HUDEP-2 (cell line): ENCODE measurements around the gene CPOX.

Source experiments
- DNase-seq, 76 experiments: peaks; one replicate each; lab custom pipeline; 2025; ENCODE audit not compliant: unreplicated experiment in 76 of 76; lab: John Stamatoyannopoulos, UW

The CPOX gene

DNA sequence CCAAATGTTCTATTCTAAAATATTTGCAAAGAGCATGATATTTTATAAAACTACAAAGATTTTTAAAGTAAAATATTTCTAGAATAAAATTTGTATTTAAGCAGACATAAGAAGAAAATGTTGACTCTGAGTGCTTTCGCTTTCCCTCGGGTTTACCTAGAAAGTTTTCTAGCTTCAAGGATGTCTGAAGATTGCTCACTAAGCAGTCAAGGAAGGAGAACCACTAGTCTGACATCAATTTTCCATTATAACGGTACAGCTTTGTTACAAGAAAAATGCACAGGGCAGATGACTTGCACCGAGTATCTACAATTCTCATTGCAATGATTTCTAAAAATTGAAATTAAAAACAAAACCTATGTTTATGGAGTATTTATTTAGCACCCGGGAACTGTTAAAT is 47.5 kb downstream of the CPOX start:
- no peak for DNase-seq

DNA sequence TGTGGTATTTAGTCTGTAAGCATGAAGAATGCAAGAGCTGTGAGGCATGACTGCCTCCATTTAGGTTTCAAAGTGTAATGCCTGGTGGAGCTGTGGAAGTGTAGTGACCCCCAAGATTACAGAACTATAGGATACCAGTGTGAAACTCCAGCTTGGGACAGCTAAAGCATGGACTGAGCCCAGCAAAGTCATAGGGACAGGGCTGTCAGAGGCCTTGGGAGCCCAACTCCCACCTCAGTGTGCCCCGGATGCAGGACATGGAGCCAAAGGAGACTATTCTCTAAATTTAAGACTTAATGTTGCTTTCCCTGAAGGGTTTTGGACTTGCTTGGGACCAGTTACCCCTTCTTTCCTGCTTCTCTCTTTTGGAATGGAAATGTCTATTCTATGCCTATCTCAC is 50.8 kb downstream of the CPOX start:
- DNase-seq = no peak

DNA sequence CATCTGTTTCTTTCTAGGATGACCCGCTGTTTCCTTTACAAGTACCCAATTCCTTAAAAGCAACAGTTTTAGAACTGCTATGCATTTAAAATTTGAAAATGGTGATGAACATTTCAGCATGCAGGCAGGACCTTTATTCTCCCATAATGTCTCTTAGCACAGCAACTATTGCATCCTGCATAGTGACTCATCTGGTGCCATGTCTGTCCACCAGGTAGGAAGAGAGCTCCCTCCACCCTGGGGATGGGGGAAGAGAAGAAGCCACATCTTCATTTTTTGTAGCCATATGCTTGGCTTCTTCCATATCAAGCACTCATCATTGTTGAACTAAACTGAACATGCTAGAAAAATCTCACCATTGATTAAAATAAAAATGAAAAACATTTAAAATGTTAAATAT is 51.7 kb downstream of the CPOX start:
- no peak for DNase-seq

DNA sequence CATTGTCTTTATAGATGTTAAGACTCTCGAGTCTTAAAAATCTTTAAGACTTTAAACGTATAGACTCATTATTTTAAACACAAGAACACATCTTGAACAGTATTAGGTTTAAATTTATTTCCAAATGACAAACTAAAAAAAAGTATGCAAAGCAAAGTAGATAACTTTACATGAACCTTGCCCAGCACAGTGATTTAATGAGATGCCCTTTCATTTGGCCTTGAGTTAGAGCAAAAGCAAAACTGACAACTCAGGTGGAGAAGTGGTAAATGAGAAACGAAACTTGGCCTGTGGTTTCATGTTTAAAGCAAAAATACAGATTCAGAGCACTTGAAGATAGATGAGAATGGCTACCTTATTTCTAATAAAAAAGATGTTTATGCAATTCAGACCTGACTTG is 53.1 kb downstream of the CPOX start:
- DNase-seq = no peak

DNA sequence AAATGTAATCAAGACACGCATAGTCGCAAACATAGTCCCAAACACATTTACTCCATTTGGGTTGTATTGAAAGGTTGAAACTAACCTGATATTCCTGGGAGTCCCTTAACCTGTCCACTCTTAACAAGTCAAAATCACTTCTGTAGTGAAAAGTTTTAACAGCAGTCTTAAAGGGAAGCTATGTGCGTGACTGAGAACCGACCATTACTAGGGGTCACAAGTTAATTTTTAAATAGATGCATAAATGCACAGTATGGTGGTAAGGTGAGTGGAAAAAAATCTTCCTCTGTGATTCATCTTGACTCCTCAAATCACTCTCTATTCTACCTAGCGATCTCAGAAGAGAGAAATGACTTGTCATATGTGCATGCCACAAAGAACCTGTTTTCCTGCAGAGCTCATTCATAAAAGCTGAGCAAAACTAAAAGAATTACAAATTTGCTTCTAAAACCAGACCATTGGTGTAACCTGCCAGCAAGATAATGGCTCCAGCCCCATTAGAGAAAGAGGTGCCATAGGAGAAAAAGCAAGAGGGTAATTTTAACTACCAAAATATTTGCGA is 56.9 kb downstream of the CPOX start:
- no peak for DNase-seq

DNA sequence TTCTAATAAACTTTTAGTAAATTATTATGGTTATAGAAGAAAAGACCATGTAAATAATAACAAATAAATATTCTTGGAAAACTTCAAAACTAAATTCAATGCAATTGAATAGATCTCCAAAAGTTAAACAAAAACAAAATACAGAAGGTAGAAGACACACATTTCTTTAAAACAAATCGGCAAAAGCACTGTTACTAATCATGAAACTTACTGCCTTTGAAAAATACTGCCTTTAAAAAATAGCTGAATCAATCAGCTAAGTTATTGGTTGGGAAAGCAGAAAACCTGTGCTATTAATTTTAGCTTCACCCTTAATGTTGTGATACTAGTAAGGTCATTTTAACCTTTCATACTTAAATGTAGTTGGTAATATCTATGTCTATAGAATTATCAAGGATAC is 58.7 kb downstream of the CPOX start:
- no peak for DNase-seq

DNA sequence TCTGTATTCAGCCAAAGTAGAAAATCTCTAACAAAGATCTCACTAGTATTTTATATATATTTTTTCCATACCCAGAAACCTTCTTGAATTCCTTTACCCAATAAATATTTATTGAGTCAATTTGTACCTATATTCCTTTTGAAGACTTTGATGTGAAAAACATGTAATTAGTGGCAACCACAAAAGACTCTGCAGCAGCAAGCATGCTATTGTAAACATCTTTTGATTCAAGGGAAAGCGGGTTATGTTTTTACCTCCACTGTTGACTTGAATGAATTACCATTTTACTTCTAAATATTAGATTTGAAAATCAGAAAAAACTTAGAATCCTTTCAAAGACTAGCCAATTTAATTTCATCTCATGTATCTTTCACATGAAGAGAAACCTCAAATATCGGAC is 59.2 kb downstream of the CPOX start:
- DNase-seq = no peak

DNA sequence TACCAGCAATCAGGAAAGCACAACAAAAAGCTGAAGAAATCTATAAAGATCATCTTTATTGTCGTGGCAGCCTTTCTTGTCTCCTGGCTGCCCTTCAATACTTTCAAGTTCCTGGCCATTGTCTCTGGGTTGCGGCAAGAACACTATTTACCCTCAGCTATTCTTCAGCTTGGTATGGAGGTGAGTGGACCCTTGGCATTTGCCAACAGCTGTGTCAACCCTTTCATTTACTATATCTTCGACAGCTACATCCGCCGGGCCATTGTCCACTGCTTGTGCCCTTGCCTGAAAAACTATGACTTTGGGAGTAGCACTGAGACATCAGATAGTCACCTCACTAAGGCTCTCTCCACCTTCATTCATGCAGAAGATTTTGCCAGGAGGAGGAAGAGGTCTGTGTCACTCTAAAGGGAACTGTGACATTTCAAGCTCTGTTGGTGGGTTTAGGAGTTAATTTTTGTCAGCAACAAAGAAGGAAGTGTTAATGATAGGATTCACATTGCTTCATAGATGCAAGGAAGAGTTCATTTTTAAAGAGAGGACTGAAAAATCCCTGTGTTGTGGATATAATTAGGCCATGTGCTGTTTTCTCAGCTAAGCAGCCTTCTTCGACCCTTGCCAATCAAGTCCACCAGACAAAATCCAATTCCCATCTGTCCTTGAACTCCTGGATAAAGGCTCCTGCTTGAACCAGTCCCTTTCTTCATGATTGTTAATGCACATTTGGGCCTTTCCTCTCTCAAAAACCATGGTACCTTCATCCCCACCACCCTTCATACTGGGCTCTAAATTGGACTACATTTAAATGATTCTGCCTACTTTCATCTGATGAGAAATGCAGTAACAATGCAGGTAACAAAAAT is 60.5 kb downstream of the CPOX start:
- no peak for DNase-seq

DNA sequence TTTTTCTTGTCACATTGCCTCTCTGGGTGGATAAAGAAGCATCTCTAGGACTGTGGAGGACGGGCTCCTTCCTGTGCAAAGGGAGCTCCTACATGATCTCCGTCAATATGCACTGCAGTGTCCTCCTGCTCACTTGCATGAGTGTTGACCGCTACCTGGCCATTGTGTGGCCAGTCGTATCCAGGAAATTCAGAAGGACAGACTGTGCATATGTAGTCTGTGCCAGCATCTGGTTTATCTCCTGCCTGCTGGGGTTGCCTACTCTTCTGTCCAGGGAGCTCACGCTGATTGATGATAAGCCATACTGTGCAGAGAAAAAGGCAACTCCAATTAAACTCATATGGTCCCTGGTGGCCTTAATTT is 61.2 kb downstream of the CPOX start:
- no peak for DNase-seq

DNA sequence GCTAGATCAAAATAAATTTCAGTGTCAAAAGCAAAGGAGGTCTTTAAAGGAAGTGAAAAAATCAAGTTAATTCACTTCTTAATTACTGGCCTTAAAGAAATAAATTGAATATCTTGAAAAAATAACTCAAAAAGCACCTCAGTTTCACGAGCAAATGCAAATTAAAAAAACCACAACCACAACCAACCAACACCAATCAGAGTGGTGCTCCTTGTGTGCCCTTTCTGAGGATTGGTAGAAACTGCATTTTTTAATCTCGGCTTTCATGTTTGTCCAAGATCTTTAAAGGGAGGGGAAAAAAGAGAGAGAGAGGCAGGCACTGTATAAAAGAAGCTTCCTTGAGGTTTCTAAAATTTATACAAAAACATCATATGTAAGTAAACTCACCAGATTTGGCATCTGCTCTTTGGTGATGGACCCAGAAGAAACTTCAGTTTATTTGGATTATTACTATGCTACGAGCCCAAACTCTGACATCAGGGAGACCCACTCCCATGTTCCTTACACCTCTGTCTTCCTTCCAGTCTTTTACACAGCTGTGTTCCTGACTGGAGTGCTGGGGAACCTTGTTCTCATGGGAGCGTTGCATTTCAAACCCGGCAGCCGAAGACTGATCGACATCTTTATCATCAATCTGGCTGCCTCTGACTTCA is 61.7 kb downstream of the CPOX start, which contains the start of gene GPR15:
Gene GPR15 (plus strand): TSS at position 357 of the 653 bp plus-strand sequence. CDS start 56 bp downstream, at position 413.
- no peak for DNase-seq

DNA sequence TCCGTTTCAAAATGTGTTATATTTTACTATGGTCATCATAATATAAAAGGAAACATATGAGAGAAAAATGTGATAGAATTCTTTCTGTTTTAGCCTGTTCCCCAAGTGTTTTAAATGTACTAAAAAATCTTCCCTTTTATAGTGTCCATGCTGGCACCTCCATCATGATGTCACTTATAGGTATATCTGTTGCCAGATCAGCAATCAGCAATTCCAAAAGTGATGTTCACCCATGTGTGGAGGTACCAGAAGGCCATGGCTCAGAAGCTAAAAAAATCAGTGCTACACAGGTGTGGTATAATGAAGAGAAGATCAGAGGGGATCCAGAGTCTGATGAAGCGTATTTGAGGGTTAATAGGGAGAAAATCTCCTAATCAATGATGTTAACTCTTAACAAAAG is 62.7 kb downstream of the CPOX start:
- no peak for DNase-seq

DNA sequence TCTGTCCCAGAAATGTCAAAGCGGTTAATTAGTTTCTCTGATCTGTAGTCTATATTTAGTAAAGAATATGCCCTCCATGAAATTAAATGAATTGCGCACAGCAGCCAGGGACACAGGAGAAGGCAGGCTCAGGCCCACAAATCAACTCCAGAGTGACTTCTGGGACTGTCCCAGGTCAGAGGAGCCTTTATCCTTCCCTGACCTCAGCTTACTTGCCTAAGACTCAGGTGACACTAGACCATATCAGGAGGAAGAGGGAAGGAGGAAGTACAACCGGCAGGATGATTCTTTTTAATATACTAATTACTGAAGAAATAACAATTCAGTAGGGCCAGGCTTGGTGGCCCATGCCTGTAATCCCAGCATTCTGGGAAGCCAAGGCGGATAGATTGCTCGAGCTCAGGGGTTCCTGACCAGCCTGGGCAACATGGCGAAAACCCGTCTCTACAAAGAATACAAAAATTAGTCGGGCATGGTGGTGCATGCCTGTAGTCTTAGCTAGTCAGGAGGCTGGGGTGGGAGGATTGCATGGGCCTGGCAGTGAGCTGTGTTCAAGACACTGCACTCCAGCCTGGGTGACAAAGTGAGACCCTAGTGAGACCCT is 63.5 kb downstream of the CPOX start:
- no peak for DNase-seq
